AG09319 (cell line): Measurements from ENCODE around the gene ZNF274.

ENCODE experiments used
- DNase-seq: peaks from one replicate; pipeline ENCODE4 v3.0.0-alpha.2; 2010; ENCODE audit warnings: low read depth; ENCODE audit errors: extremely low read depth
- CTCF ChIP-seq: IDR thresholded peaks from 2 replicates; pipeline ENCODE4 v1.5.1; 2011; ENCODE audit warnings: low read depth, mild to moderate bottlenecking, inconsistent platforms, low read length, moderate library complexity

ZNF274 gene

GRCh38 chr19:58262922-58263296 lies 80.0 kb downstream of the ZNF274 start:
- TF ChIP-seq CTCF: no peak
- DNase-seq: no peak
